Measurements from ENCODE around the gene TBX2. TPM values are rescaled to one million over a fixed set of nuclear protein-coding genes. Genes with fewer than 3 reads are reported as not detected.
A peak's percentile ranks its signal among the peaks of the same experiment; 100 is the strongest.

TBX2 gene
- total RNA-seq, 2 experiments from 2014 or later, result not detected

- no peak overlapping the region for H3K4me3 Mint-ChIP-seq
- peaks cover 34% of the 10 kb centered on the region for H3K27me3 Mint-ChIP-seq
- ChIA-PET CTCF (interaction anchor here (1.5 kb wide), 1 partner anchor 17 kb away, joined by 5 read pairs; no protein-coding TSS in a partner anchor), POLR2A (no interaction called here)
- H3K9me3 Mint-ChIP-seq, result no peaks in the 10 kb centered on the region
- H3K36me3 Mint-ChIP-seq (ENCODE audit: low read depth), result no peaks in the 10 kb centered on the region
- DNase-seq, result no peak
- no peak overlapping the region for H3K27ac Mint-ChIP-seq
- peaks cover 7% of the 10 kb centered on the region for H3K4me1 Mint-ChIP-seq
Measured at GRCh38 chr17:61394630-61395408, 4.8 kb upstream of the TBX2 start.

DNA sequence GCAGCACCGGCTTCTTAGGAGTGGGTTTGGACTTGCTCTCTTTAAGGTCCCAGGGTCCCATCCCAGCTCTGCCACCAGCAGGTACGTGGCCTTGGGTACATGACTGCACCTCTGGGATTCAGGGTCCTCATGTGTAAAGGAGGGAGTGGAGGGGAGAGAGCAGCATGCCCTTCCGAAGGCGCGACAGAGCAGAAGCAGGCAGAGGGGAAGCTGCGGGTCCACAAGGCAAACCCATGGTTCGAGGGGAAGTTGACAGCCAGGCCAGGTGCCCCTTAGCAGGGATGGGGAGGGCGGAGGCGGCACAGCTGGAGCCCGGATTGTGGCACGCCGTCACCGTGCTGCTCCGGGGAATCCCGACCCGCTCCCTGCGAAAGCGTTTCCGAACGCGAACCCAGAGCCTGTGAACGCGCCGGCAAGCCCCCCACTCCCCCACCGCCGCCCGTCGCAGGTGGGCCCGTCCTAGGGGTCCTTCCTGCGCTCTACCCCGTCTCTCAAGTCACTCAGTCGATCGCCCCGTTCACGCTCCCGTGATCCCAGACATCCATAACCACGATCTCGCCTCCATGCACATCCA, 4.1 kb upstream of the TBX2 start:
- no peaks in the 10 kb centered on the region for H3K9me3 Mint-ChIP-seq
- DNase-seq, result no peak
- CTCF ChIA-PET, result no interaction called here
- peaks cover 7% of the 10 kb centered on the region for H3K4me1 Mint-ChIP-seq
- POLR2A ChIA-PET, result no interaction called here
- H3K27ac Mint-ChIP-seq, result no peak overlapping the region
- no peak overlapping the region for H3K4me3 Mint-ChIP-seq
- H3K36me3 Mint-ChIP-seq (ENCODE audit: low read depth), result no peaks in the 10 kb centered on the region
- H3K27me3 Mint-ChIP-seq, result peaks cover 34% of the 10 kb centered on the region

GRCh38 chr17:61395983-61396585, 3.6 kb upstream of the TBX2 start:
- ChIA-PET POLR2A (no interaction called here), CTCF (no interaction called here)
- no peak for DNase-seq
- Mint-ChIP-seq H3K4me1 (peaks cover 9% of the 10 kb centered on the region), H3K27ac (no peak overlapping the region), H3K36me3 (ENCODE audit: low read depth) (no peaks in the 10 kb centered on the region), H3K27me3 (peaks cover 39% of the 10 kb centered on the region), H3K9me3 (no peaks in the 10 kb centered on the region), H3K4me3 (no peak overlapping the region)

- DNase-seq, result no peak
- Mint-ChIP-seq H3K27ac (no peak overlapping the region), H3K9me3 (no peaks in the 10 kb centered on the region), H3K4me3 (no peak overlapping the region), H3K27me3 (peaks cover 45% of the 10 kb centered on the region), H3K4me1 (peaks cover 12% of the 10 kb centered on the region), H3K36me3 (ENCODE audit: low read depth) (no peaks in the 10 kb centered on the region)
- ChIA-PET POLR2A (no interaction called here), CTCF (no interaction called here)
Measured at GRCh38 chr17:61396586-61397085, 3.0 kb upstream of the TBX2 start.

DNA sequence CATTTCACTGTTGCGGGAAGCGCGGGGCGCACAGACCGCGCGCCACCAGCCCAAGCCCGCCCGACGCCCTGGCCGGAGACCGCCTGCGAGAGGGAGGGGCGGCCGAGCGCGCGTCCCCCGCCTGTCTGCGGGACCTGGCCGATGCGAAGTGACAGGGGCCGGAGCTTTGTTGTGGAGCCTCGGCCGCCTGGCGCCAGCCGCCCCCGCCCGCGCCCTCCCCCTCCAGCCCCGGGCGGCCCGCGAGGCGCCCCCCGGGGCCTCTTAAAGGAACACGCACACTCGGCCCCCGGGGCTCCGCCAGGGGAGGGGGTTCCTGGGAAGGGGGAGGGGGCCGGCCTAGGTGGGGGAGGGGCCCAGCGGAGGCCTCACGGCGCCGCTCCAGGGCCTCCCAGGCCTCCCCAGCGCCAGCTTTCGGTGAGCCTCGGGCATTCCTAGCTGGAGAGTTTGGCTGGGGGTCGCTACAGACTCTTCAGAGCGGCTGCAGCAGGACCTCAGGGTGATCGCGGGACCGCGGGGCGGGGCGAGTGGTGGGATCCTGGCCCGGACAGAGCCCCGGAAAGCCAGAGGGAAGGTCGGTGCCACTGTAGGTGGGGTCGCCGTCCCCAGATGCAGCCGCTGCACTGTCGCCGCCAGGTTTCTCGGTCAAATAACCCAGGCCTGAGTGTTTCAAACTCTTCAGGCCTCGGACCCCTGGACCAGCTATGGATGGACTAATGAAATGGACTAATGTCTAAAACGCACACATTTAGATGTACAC, 2.4 kb upstream of the TBX2 start:
- no peak for DNase-seq
- H3K27me3 Mint-ChIP-seq, result peaks cover 50% of the 10 kb centered on the region
- H3K4me3 Mint-ChIP-seq, result no peak overlapping the region
- no peaks in the 10 kb centered on the region for H3K9me3 Mint-ChIP-seq
- ChIA-PET POLR2A (no interaction called here), CTCF (no interaction called here)
- no peaks in the 10 kb centered on the region for H3K36me3 Mint-ChIP-seq (ENCODE audit: low read depth)
- peaks cover 12% of the 10 kb centered on the region for H3K4me1 Mint-ChIP-seq
- no peak overlapping the region for H3K27ac Mint-ChIP-seq

DNA sequence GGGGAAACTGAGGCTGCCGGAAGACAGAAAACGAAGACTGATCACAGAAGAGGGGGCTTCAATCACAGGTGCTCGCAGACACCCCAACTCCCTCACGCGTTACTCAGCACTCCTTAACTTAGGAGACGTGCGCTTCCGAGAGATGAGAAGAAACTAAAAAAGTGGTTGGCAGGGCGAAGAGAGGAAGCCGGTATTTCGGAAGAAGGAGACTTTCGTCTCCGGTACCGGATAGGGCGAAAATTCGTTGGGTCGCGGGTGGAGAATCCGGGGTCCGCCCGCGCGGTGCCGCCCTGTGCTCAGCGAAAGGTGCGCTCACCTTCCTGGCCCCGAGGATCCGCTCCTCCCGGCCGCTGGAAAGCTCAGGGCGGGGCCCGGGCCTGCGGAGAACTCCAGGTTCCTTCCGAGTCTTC, 917 bp upstream of the TBX2 start:
- peaks cover 26% of the 10 kb centered on the region for H3K4me1 Mint-ChIP-seq
- ChIA-PET POLR2A (no interaction called here), CTCF (no interaction called here)
- peak overlapping the region; percentile 47 for H3K4me3 Mint-ChIP-seq
- H3K27me3 Mint-ChIP-seq, result peaks cover 62% of the 10 kb centered on the region
- H3K27ac Mint-ChIP-seq, result peak overlapping the region; percentile 81
- H3K9me3 Mint-ChIP-seq, result no peaks in the 10 kb centered on the region
- no peak for DNase-seq
- no peaks in the 10 kb centered on the region for H3K36me3 Mint-ChIP-seq (ENCODE audit: low read depth)

DNA sequence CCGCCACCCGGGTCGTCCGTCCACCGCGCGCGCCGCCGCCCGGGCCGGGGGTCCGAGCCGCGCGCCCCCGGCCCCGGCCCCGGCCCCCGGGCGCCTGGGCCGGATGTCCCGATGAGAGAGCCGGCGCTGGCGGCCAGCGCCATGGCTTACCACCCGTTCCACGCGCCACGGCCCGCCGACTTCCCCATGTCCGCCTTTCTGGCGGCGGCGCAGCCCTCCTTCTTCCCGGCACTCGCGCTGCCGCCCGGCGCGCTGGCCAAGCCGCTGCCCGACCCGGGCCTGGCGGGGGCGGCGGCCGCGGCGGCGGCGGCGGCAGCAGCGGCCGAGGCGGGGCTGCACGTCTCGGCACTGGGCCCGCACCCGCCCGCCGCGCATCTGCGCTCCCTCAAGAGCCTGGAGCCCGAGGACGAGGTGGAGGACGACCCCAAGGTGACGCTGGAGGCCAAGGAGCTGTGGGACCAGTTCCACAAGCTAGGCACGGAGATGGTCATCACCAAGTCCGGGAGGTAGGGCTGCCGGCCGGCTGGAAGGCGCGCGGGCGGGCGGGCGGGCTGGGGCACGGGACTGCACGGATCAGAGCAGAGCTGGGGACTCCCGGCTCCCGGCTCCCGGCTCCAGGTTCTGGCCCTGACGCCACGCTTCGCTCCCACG, 548 bp downstream of the TBX2 start:
- no peaks in the 10 kb centered on the region for H3K36me3 Mint-ChIP-seq (ENCODE audit: low read depth)
- peaks cover 29% of the 10 kb centered on the region for H3K4me1 Mint-ChIP-seq
- no peak for DNase-seq
- ChIA-PET POLR2A (no interaction called here), CTCF (interaction anchor here (1.0 to 3.4 kb wide), 2 partner anchors 12 to 47 kb away, joined by 3 to 17 read pairs; no protein-coding TSS in a partner anchor)
- H3K27me3 Mint-ChIP-seq, result peaks cover 61% of the 10 kb centered on the region
- H3K4me3 Mint-ChIP-seq, result peak overlapping the region; percentile 38
- H3K9me3 Mint-ChIP-seq, result no peaks in the 10 kb centered on the region
- H3K27ac Mint-ChIP-seq, result no peak overlapping the region

GRCh38 chr17:61400717-61401388, 1.2 kb downstream of the TBX2 start:
- Mint-ChIP-seq H3K9me3 (no peaks in the 10 kb centered on the region), H3K4me1 (peaks cover 29% of the 10 kb centered on the region), H3K27ac (no peak overlapping the region), H3K36me3 (ENCODE audit: low read depth) (no peaks in the 10 kb centered on the region), H3K4me3 (peak overlapping the region; percentile 38), H3K27me3 (peaks cover 56% of the 10 kb centered on the region)
- no peak for DNase-seq
- ChIA-PET CTCF (interaction anchor here (1.0 to 3.4 kb wide), 2 partner anchors 11 to 47 kb away, joined by 3 to 17 read pairs; no protein-coding TSS in a partner anchor), POLR2A (no interaction called here)

DNA sequence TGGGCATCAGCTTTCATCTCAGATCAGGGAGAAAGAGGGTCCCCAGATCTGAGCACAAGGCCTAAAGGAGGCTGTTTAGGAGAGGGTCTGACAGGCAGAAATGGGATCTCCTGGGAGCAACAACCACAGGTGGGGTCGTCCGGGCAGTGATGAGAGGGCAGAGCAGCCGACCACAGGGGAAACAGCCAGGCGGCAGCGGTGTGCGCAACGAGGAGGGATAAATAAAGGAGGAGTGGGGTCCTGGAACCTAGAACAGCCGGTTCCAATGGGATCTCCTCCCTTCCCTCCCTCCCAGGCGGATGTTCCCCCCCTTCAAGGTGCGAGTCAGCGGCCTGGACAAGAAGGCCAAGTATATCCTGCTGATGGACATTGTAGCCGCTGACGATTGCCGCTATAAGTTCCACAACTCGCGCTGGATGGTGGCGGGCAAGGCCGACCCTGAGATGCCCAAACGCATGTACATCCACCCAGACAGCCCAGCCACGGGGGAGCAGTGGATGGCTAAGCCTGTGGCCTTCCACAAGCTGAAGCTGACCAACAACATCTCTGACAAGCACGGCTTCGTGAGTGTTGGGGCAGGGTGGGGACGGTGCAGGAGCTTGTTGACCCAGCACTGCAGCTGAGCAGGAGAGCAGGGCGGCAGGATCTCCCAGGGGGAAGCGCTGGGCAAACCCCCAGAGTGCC, 1.9 kb downstream of the TBX2 start:
- peak overlapping the region; percentile 38 for H3K4me3 Mint-ChIP-seq
- H3K36me3 Mint-ChIP-seq (ENCODE audit: low read depth), result no peaks in the 10 kb centered on the region
- ChIA-PET POLR2A (no interaction called here), CTCF (interaction anchor here (3.4 kb wide), 1 partner anchor 10 kb away, joined by 17 read pairs; no protein-coding TSS in a partner anchor)
- H3K27me3 Mint-ChIP-seq, result peaks cover 61% of the 10 kb centered on the region
- H3K9me3 Mint-ChIP-seq, result no peaks in the 10 kb centered on the region
- DNase-seq, result no peak
- peaks cover 29% of the 10 kb centered on the region for H3K4me1 Mint-ChIP-seq
- H3K27ac Mint-ChIP-seq, result no peak overlapping the region

DNA sequence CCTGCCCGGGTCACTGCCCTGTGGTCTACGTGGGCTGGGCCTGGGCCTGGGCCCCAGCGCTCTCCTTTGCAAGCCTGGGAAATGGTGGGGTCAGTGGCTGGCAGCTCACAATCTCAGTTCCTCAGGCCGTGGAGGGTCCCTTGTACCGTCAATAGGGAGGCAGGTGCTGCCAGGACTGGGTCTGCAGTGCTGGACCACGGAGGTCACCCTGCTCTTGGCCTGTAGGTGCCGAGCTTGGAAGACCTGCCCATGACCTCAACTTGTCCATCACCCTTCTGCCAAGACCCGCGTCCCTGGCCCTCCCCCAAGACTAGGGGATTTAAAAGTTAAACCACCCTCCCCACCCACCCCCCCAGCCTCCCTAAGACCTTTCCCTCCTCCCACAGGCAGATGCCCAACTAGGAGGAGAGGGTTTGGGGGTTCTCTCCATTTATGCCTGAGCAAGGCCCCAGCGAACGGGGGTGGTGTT, 2.5 kb downstream of the TBX2 start:
- Mint-ChIP-seq H3K36me3 (ENCODE audit: low read depth) (no peaks in the 10 kb centered on the region), H3K4me3 (no peak overlapping the region), H3K27me3 (peaks cover 66% of the 10 kb centered on the region), H3K4me1 (peaks cover 29% of the 10 kb centered on the region), H3K27ac (peak overlapping the region; percentile 85), H3K9me3 (no peaks in the 10 kb centered on the region)
- POLR2A ChIA-PET, result no interaction called here
- no peak for DNase-seq
- CTCF ChIA-PET, result interaction anchor here (3.4 kb wide), 1 partner anchor 10 kb away, joined by 17 read pairs; no protein-coding TSS in a partner anchor

GRCh38 chr17:61402978-61403800, 3.5 kb downstream of the TBX2 start:
- Mint-ChIP-seq H3K36me3 (ENCODE audit: low read depth) (no peaks in the 10 kb centered on the region), H3K27me3 (peaks cover 69% of the 10 kb centered on the region), H3K9me3 (no peaks in the 10 kb centered on the region), H3K4me3 (peak overlapping the region; percentile 45), H3K27ac (peak overlapping the region; percentile 85), H3K4me1 (peaks cover 26% of the 10 kb centered on the region)
- ChIA-PET CTCF (interaction anchor here (0.7 to 3.4 kb wide), 2 partner anchors 9 to 606 kb away, joined by 3 to 17 read pairs; no protein-coding TSS in a partner anchor), POLR2A (no interaction called here)
- no peak for DNase-seq

All from activated CD4-positive, alpha-beta T cell treated with anti-CD3 and anti-CD28 coated beads, Interleukin-2, amount 10 ng/mL, durations not matched to agents 7 days and 5 days (primary cell).